ENCODE data around the gene SLC4A11. TPM values are rescaled to one million over a fixed set of nuclear protein-coding genes. Genes with fewer than 3 reads are reported as not detected.

SLC4A11 gene
- total and polyA plus RNA-seq, 2 experiments from 2014 or later = 14.8 to 17.1 TPM

- TF ChIP-seq, protein P1, sequence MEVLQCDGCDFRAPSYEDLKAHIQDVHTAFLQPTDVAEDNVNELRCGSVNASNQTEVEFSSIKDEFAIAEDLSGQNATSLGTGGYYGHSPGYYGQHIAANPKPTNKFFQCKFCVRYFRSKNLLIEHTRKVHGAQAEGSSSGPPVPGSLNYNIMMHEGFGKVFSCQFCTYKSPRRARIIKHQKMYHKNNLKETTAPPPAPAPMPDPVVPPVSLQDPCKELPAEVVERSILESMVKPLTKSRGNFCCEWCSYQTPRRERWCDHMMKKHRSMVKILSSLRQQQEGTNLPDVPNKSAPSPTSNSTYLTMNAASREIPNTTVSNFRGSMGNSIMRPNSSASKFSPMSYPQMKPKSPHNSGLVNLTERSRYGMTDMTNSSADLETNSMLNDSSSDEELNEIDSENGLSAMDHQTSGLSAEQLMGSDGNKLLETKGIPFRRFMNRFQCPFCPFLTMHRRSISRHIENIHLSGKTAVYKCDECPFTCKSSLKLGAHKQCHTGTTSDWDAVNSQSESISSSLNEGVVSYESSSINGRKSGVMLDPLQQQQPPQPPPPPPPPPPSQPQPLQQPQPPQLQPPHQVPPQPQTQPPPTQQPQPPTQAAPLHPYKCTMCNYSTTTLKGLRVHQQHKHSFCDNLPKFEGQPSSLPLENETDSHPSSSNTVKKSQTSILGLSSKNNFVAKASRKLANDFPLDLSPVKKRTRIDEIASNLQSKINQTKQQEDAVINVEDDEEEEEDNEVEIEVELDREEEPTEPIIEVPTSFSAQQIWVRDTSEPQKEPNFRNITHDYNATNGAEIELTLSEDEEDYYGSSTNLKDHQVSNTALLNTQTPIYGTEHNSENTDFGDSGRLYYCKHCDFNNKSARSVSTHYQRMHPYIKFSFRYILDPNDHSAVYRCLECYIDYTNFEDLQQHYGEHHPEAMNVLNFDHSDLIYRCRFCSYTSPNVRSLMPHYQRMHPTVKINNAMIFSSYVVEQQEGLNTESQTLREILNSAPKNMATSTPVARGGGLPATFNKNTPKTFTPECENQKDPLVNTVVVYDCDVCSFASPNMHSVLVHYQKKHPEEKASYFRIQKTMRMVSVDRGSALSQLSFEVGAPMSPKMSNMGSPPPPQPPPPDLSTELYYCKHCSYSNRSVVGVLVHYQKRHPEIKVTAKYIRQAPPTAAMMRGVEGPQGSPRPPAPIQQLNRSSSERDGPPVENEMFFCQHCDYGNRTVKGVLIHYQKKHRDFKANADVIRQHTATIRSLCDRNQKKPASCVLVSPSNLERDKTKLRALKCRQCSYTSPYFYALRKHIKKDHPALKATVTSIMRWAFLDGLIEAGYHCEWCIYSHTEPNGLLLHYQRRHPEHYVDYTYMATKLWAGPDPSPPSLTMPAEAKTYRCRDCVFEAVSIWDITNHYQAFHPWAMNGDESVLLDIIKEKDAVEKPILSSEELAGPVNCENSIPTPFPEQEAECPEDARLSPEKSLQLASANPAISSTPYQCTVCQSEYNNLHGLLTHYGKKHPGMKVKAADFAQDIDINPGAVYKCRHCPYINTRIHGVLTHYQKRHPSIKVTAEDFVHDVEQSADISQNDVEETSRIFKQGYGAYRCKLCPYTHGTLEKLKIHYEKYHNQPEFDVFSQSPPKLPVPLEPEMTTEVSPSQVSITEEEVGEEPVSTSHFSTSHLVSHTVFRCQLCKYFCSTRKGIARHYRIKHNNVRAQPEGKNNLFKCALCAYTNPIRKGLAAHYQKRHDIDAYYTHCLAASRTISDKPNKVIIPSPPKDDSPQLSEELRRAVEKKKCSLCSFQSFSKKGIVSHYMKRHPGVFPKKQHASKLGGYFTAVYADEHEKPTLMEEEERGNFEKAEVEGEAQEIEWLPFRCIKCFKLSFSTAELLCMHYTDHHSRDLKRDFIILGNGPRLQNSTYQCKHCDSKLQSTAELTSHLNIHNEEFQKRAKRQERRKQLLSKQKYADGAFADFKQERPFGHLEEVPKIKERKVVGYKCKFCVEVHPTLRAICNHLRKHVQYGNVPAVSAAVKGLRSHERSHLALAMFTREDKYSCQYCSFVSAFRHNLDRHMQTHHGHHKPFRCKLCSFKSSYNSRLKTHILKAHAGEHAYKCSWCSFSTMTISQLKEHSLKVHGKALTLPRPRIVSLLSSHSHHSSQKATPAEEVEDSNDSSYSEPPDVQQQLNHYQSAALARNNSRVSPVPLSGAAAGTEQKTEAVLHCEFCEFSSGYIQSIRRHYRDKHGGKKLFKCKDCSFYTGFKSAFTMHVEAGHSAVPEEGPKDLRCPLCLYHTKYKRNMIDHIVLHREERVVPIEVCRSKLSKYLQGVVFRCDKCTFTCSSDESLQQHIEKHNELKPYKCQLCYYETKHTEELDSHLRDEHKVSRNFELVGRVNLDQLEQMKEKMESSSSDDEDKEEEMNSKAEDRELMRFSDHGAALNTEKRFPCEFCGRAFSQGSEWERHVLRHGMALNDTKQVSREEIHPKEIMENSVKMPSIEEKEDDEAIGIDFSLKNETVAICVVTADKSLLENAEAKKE (CRISPR knock-in tag; IDR thresholded peaks at IDR 0.05) = no peak
- no peak for TF ChIP-seq CREB1 (CRISPR knock-in tag; IDR thresholded peaks at IDR 0.05; ENCODE audit: low read depth)
- TF ChIP-seq, protein P2, sequence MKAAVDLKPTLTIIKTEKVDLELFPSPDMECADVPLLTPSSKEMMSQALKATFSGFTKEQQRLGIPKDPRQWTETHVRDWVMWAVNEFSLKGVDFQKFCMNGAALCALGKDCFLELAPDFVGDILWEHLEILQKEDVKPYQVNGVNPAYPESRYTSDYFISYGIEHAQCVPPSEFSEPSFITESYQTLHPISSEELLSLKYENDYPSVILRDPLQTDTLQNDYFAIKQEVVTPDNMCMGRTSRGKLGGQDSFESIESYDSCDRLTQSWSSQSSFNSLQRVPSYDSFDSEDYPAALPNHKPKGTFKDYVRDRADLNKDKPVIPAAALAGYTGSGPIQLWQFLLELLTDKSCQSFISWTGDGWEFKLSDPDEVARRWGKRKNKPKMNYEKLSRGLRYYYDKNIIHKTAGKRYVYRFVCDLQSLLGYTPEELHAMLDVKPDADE (IDR thresholded peaks at IDR 0.05) = no peak
These were observed 31.1 kb upstream of the SLC4A11 start (continued) for GRCh38 chr20:3270051-3270450.

GRCh38 chr20:3262566-3262965 is 23.6 kb upstream of the SLC4A11 start:
- H3K4me3 Mint-ChIP-seq = no peak overlapping the region
- no peaks in the 10 kb centered on the region for H4K20me1 ChIP-seq (replicated peaks; ENCODE audit: insufficient read depth)
- no peaks in the 10 kb centered on the region for H3K4me1 Mint-ChIP-seq
- no peaks in the 10 kb centered on the region for H3F3A ChIP-seq (replicated peaks; ENCODE audit: low read depth)
- no peaks in the 10 kb centered on the region for H3K79me2 ChIP-seq (replicated peaks; ENCODE audit: insufficient read depth)
- no peak for ATAC-seq
- no peak overlapping the region for H2AFZ ChIP-seq
- peaks cover 4% of the 10 kb centered on the region for H3K27me3 Mint-ChIP-seq (ENCODE audit: insufficient read depth, low read depth, poor library complexity)
- no peaks in the 10 kb centered on the region for H3K4me1 ChIP-seq (ENCODE audit: insufficient read depth)
- no peaks in the 10 kb centered on the region for H3K9me3 Mint-ChIP-seq
- no peaks in the 10 kb centered on the region for H3K27me3 ChIP-seq (ENCODE audit: insufficient read depth)
- H3K36me3 Mint-ChIP-seq (ENCODE audit: low read depth) = peaks cover 4% of the 10 kb centered on the region; the same call in 2 of the 3 replicates
- H3K27ac Mint-ChIP-seq = no peak overlapping the region
- TF ChIP-seq NANOG (IDR thresholded peaks at IDR 0.05; ENCODE audit: borderline replicate concordance) = no peak
- no peak for TF ChIP-seq ZNF114 (CRISPR knock-in tag; IDR thresholded peaks at IDR 0.05)
- no peak for TF ChIP-seq EZH2phosphoT487 (IDR thresholded peaks at IDR 0.05; ENCODE audit: unreplicated experiment)
- TF ChIP-seq JUNB (IDR thresholded peaks at IDR 0.05; ENCODE audit: unreplicated experiment) = no peak
- no peak for TF ChIP-seq ZNF331 (CRISPR knock-in tag; IDR thresholded peaks at IDR 0.05; ENCODE audit: low read depth)
- no peak for TF ChIP-seq CTCF (conservative IDR thresholded peaks at IDR 0.05; ENCODE audit: low read depth in 2 of 2)
- TF ChIP-seq, protein P2 (IDR thresholded peaks at IDR 0.05) = no peak
- no peak for TF ChIP-seq CREB1 (CRISPR knock-in tag; IDR thresholded peaks at IDR 0.05; ENCODE audit: low read depth)
- no peak for TF ChIP-seq EZH2 (IDR thresholded peaks at IDR 0.05; ENCODE audit: low read depth, unreplicated experiment)
- no peak overlapping the region for H3K4me2 ChIP-seq
- H3K27ac ChIP-seq (ENCODE audit: low read depth) = no peak overlapping the region
- no peak overlapping the region for H3K4me3 ChIP-seq
- no peak for DNase-seq (ENCODE audit: low spot score)
- no peaks in the 10 kb centered on the region for H3K9me2 ChIP-seq (ENCODE audit: insufficient read depth)
- H3K36me3 ChIP-seq (ENCODE audit: insufficient read depth) = no peaks in the 10 kb centered on the region

Data from GM23338 (cell line).